ENCODE measurements around the gene UBE2L3.

UBE2L3 gene

DNA sequence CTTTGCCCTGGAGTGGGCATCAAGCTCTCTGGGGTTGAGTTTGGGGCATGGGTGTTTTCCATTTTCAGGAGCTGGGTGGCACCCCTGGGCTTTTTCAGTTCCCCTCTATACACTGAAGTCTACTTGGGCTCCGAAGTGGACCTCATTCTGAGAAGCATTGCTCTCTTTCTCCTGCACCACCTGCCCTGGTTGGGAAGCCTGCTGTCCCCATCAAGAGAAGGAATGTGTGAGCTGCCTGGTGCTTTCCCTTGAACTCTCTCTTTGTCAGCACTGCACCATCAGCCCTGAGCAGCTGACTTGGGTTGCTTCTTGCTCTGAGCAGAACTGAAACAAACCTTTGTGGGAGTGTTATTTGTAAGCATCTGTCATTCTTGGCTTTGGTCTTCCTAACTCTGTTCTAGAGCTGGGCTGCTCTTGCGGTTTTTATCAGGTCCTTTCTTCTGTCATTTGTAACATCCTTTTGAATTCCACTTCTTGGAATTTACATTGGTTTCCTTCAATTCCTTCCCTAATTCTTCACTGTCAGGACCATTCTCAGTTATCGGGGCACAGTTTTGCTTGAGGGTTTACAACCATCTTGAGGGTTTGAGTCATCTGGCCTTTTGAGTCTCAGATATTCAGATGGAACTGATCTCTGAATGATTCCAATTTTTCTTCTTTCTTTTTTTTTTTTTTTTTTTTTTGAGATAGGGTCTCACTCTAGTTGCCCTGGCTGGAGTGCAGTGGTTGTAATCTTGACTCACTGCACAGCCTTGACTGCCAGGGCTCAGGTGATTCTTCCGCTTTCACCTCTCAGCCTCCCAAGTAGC, 20.5 kb downstream of the UBE2L3 start:
- no peak overlapping the region for H3K4me3 ChIP-seq (replicated peaks in 1 of 2; ENCODE audit: low read depth in 2 of 2, low read length in 2 of 2)
- TF ChIP-seq, protein P1, sequence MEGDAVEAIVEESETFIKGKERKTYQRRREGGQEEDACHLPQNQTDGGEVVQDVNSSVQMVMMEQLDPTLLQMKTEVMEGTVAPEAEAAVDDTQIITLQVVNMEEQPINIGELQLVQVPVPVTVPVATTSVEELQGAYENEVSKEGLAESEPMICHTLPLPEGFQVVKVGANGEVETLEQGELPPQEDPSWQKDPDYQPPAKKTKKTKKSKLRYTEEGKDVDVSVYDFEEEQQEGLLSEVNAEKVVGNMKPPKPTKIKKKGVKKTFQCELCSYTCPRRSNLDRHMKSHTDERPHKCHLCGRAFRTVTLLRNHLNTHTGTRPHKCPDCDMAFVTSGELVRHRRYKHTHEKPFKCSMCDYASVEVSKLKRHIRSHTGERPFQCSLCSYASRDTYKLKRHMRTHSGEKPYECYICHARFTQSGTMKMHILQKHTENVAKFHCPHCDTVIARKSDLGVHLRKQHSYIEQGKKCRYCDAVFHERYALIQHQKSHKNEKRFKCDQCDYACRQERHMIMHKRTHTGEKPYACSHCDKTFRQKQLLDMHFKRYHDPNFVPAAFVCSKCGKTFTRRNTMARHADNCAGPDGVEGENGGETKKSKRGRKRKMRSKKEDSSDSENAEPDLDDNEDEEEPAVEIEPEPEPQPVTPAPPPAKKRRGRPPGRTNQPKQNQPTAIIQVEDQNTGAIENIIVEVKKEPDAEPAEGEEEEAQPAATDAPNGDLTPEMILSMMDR (IDR thresholded peaks at IDR 0.05; ENCODE audit: low read depth, low read length): no peak
- DNase-seq (ENCODE audit: low read depth in 2 of 2): peak; percentile 17 to 38

DNA sequence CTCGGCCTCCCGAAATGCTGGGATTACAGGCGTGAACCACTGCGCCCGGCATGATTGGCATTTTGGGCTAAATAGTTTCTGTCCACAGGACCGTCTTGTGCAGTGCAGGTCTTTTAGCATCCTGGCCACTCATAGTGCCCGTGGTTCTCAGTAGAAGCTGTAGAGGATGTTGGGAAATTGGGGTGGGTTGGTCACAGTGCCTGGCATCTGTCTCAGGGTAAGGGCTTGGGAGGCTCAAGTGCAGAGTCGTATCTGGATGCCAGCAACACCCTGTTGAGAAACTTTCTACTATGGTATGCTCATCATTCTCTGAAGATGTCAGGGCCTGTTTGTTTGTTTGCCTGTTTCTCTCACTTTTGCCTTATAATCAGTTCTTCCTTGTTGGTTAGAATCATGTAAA, 21.9 kb downstream of the UBE2L3 start:
- no peak overlapping the region for H3K4me3 ChIP-seq (replicated peaks in 1 of 2; ENCODE audit: low read depth in 2 of 2, low read length in 2 of 2)
- DNase-seq (ENCODE audit: low read depth in 2 of 2): no peak
- TF ChIP-seq, protein P1 (IDR thresholded peaks at IDR 0.05; ENCODE audit: low read depth, low read length): no peak

DNA sequence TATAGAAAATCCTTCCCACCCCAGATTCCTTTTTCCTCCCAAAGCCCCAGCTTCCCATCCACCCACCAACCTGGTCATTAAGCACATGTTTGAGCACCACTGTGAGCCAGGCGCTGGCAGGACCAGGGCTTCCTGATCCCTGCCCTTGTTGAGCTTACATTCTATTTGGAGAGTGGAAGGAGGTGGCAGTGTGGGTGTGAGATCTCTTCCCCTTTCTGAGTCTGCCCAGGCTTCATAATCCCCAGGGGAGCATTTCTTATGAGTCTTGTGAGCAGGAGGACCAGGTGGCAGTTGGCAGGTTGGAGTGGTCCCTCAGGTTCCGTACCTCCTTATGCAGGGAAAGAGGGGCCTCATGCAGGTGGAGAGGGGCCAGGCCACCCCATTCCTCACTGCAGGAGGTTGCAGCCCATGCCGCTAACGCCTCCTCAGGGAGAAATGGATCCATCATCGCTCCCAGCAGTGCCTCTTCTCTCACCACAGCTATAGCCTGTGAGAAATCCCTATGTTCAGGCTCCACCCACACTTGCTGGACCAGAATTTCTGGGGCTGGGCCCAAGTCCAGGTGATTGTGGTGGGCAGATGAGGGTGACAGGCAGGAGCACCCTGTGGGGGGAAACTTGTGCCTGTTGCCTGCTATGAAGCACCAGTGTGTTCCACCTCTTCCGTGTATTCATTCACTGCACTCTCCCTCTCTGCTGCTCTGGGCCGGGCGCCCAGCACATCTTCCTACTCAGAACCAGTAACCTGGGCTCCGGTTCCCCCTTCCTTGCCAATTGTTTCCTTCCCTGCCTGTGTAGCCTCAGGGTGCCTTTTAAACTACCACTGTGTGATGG, 23.5 kb downstream of the UBE2L3 start:
- DNase-seq (ENCODE audit: low read depth in 2 of 2): no peak

DNA sequence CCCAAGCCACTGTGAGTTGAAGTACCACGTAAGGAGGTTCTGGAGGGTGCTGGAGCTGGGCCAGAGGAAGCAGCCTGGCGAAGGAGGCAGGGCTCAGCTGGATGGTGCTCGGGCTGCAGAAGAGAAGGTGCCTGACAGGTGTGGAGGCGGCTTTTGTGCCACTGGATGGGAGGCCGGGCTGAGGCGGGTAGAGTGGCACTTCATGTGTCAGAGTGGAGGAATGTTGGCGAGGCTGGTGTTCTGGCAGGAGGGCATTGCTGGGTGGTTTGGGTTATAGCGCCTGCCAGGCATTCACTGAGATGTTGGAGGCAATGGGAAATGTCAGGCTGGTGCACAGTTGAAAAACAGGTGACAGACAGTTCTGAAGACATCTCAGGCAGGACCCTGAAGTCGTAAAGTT, 24.2 kb downstream of the UBE2L3 start:
- no peak overlapping the region for H3K4me3 ChIP-seq (replicated peaks in 1 of 2; ENCODE audit: low read depth in 2 of 2, low read length in 2 of 2)
- TF ChIP-seq, protein P1 (IDR thresholded peaks at IDR 0.05; ENCODE audit: low read depth, low read length): no peak
- DNase-seq (ENCODE audit: low read depth in 2 of 2): no peak

More for the DNA sequence above, 23.5 kb downstream of the UBE2L3 start:
- no peak overlapping the region for H3K4me3 ChIP-seq (replicated peaks in 1 of 2; ENCODE audit: low read depth in 2 of 2, low read length in 2 of 2)
- TF ChIP-seq, protein P1 (IDR thresholded peaks at IDR 0.05; ENCODE audit: low read depth, low read length): no peak

DNA sequence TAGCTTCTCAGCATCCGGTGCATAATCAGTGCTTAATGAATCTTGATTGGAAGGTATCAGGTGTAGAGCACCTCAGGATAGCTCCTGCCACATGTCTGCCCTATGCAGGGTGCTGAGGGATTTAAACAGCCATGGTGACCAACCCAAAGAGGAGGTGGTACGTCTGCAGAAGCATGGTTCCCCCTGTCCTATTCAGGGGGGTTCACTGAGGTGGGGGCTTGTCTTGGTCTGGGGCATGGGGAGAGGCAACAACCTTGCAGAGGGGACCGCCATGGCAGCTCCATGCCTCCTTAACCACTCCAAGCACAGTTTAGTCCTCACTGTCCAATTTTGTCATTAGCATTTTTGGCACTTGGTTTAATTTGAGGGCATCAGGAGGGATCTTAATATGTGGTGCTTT, 24.9 kb downstream of the UBE2L3 start:
- TF ChIP-seq, protein P1 (IDR thresholded peaks at IDR 0.05; ENCODE audit: low read depth, low read length): no peak
- DNase-seq (ENCODE audit: low read depth in 2 of 2): no peak
- H3K4me3 ChIP-seq (replicated peaks in 1 of 2; ENCODE audit: low read depth in 2 of 2, low read length in 2 of 2): no peak overlapping the region

DNA sequence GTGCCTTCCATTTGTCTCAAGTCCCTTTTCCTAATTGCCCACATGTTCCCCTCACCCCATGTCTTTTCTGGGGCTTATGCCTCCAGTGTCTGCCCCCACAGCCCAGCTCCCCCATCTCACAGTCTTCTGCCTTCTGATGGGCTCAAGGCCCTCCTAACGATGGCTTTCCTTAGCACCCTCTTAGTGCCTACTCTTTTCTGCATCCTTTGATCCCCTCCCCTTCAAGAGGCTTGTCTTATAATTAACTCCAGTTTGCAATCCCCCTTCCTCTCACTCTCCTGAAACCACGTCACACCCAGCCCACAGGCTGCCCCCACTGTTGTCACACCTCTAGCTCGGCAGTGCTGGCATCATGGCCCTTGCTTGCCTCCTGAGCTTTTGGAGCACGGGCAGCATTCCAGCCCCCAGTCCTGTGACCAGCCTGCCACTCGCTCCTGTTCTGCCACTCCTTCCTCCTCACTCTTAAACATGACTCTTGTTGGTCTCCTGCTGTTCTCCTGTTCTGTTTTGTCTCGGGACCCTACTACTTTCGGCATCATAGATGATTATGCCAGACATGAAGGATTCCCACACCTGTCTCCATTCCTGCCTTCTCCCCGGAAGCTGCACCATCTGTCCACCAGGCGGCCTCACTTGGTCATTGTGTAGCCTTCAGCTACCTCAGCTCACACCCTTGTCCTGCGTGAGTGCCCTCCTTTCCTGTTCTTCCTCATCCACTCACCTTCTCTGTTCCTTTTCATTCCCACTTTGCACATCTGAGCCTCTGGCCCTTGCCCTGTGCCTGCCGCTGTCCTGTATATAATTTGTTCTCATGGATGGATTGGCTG, 26.1 kb downstream of the UBE2L3 start:
- no peak overlapping the region for H3K4me3 ChIP-seq (replicated peaks in 1 of 2; ENCODE audit: low read depth in 2 of 2, low read length in 2 of 2)
- no peak for DNase-seq (ENCODE audit: low read depth in 2 of 2)
- TF ChIP-seq, protein P1 (IDR thresholded peaks at IDR 0.05; ENCODE audit: low read depth, low read length): peak; percentile 43

Measured in cardiac fibroblast (primary cell).